Measurements from ENCODE around the gene LTBP2.

LTBP2 gene

GRCh38 chr14:74587363-74587707, 24.7 kb downstream of the LTBP2 start:
- no peak overlapping the region for H3K27ac ChIP-seq (ENCODE audit: low read depth, low read length)
- H3K4me2 ChIP-seq (ENCODE audit: low read length), result no peak overlapping the region
- H3K9me2 ChIP-seq (replicated peaks; ENCODE audit: control insufficient read depth, low read length), result no peaks in the 10 kb centered on the region
- H4K20me1 ChIP-seq (ENCODE audit: control insufficient read depth, insufficient read depth, low read depth, low read length), result no peaks in the 10 kb centered on the region
- no peak overlapping the region for H3K4me3 ChIP-seq (ENCODE audit: low read length)
- no peaks in the 10 kb centered on the region for H3K27me3 ChIP-seq (ENCODE audit: control insufficient read depth, low read length)
- H3K36me3 ChIP-seq (ENCODE audit: control insufficient read depth, low read length), result no peaks in the 10 kb centered on the region
- no peaks in the 10 kb centered on the region for H3K4me1 ChIP-seq (ENCODE audit: control insufficient read depth, low read length)
- H3K9me3 ChIP-seq (ENCODE audit: control insufficient read depth, insufficient read depth, low read length), result no peaks in the 10 kb centered on the region
- H3K79me2 ChIP-seq (ENCODE audit: control insufficient read depth, low read length), result no peaks in the 10 kb centered on the region
- TF ChIP-seq EZH2phosphoT487 (IDR thresholded peaks at IDR 0.05; ENCODE audit: borderline replicate concordance, low read length) (no peak), CTCF (IDR thresholded peaks at IDR 0.05; ENCODE audit: low read depth, low read length, poor library complexity, severe bottlenecking) (no peak)
- no peaks in the 10 kb centered on the region for H3F3A ChIP-seq (ENCODE audit: control insufficient read depth, insufficient read depth)

- H4K20me1 ChIP-seq (ENCODE audit: control insufficient read depth, insufficient read depth, low read depth, low read length), result no peaks in the 10 kb centered on the region
- no peaks in the 10 kb centered on the region for H3F3A ChIP-seq (ENCODE audit: control insufficient read depth, insufficient read depth)
- no peak overlapping the region for H3K4me3 ChIP-seq (ENCODE audit: low read length)
- H3K4me2 ChIP-seq (ENCODE audit: low read length), result no peak overlapping the region
- H3K9me2 ChIP-seq (replicated peaks; ENCODE audit: control insufficient read depth, low read length), result no peaks in the 10 kb centered on the region
- H3K36me3 ChIP-seq (ENCODE audit: control insufficient read depth, low read length), result no peaks in the 10 kb centered on the region
- H3K27ac ChIP-seq (ENCODE audit: low read depth, low read length), result no peak overlapping the region
- TF ChIP-seq EZH2phosphoT487 (IDR thresholded peaks at IDR 0.05; ENCODE audit: borderline replicate concordance, low read length) (no peak), CTCF (IDR thresholded peaks at IDR 0.05; ENCODE audit: low read depth, low read length, poor library complexity, severe bottlenecking) (no peak)
- H3K4me1 ChIP-seq (ENCODE audit: control insufficient read depth, low read length), result no peaks in the 10 kb centered on the region
- H3K27me3 ChIP-seq (ENCODE audit: control insufficient read depth, low read length), result no peaks in the 10 kb centered on the region
- H3K9me3 ChIP-seq (ENCODE audit: control insufficient read depth, insufficient read depth, low read length), result no peaks in the 10 kb centered on the region
- H3K79me2 ChIP-seq (ENCODE audit: control insufficient read depth, low read length), result no peaks in the 10 kb centered on the region
These were observed 25.2 kb downstream of the LTBP2 start for GRCh38 chr14:74586681-74587362.

GRCh38 chr14:74585406-74586335, 26.4 kb downstream of the LTBP2 start:
- Histone ChIP-seq H3K4me2 (ENCODE audit: low read length) (no peak overlapping the region), H4K20me1 (ENCODE audit: control insufficient read depth, insufficient read depth, low read depth, low read length) (no peaks in the 10 kb centered on the region), H3K79me2 (ENCODE audit: control insufficient read depth, low read length) (no peaks in the 10 kb centered on the region), H3K9me3 (ENCODE audit: control insufficient read depth, insufficient read depth, low read length) (no peaks in the 10 kb centered on the region), H3K4me1 (ENCODE audit: control insufficient read depth, low read length) (no peaks in the 10 kb centered on the region), H3K27ac (ENCODE audit: low read depth, low read length) (no peak overlapping the region), H3K27me3 (ENCODE audit: control insufficient read depth, low read length) (no peaks in the 10 kb centered on the region), H3K4me3 (ENCODE audit: low read length) (no peak overlapping the region), H3K9me2 (replicated peaks; ENCODE audit: control insufficient read depth, low read length) (no peaks in the 10 kb centered on the region), H3F3A (ENCODE audit: control insufficient read depth, insufficient read depth) (no peaks in the 10 kb centered on the region), H3K36me3 (ENCODE audit: control insufficient read depth, low read length) (no peaks in the 10 kb centered on the region)
- TF ChIP-seq CTCF (IDR thresholded peaks at IDR 0.05; ENCODE audit: low read depth, low read length, poor library complexity, severe bottlenecking), result no peak
- TF ChIP-seq EZH2phosphoT487 (IDR thresholded peaks at IDR 0.05; ENCODE audit: borderline replicate concordance, low read length), result no peak

Data from DOHH2 (cell line).